Neural cell (in vitro differentiated cells): ENCODE measurements around the gene COL18A1.

Source experiments
- CTCF ChIP-seq: fragments of 450-650 bp; IDR thresholded peaks from 2 replicates; pipeline ENCODE4 v1.5.1; 2014; ENCODE audit warnings: antibody characterized with exemption, mild to moderate bottlenecking, moderate library complexity; ENCODE audit not compliant: poor library complexity, severe bottlenecking
- RAD21 ChIP-seq: fragments of 450-650 bp; conservative IDR thresholded peaks from 2 replicates; pipeline ENCODE4 v1.6.1; 2014; ENCODE audit warnings: antibody characterized with exemption, mild to moderate bottlenecking, moderate library complexity
- SMC3 ChIP-seq: fragments of 450-650 bp; conservative IDR thresholded peaks from 2 replicates; pipeline ENCODE4 v1.6.1; 2014; ENCODE audit warnings: antibody characterized with exemption, mild to moderate bottlenecking, moderate library complexity; ENCODE audit not compliant: poor library complexity

DNA sequence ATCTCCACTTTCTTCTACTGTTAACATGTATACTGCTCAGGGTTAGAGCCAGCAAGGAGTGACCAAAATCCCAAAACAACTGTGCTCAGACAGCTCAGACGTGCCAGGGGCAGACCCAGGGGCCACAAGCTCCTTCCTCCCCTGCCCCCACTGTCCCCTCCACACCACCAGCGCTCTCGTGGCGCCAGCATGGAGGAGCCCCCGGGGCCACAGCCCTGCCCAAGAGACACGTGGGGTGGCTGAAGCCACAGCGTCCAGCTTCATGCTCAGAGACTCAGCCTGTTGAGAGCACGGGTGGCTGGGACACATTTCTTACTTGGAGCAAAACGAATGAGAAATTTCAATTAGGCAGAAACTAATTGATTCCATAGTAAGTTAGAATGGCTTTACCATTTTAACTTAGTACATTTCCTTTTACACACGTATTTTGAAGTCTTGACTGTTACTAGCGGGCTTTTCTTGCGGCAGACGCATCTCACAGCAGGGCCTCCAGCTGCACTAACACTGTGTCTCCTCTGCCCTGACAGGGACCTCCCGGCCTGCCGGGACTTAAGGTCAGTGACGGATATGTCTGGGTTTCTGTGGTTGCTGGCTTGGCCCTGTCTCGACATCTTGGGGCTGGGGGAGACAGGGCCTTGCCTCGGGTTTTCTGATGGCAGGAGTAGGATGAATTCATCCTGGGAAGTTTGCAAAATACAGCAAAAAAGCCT is 83.1 kb downstream of the COL18A1 start:
- TF ChIP-seq CTCF, result no peak
- TF ChIP-seq SMC3, result no peak
- TF ChIP-seq RAD21, result no peak
